ENCODE measurements around the gene SLC25A43.

DNA sequence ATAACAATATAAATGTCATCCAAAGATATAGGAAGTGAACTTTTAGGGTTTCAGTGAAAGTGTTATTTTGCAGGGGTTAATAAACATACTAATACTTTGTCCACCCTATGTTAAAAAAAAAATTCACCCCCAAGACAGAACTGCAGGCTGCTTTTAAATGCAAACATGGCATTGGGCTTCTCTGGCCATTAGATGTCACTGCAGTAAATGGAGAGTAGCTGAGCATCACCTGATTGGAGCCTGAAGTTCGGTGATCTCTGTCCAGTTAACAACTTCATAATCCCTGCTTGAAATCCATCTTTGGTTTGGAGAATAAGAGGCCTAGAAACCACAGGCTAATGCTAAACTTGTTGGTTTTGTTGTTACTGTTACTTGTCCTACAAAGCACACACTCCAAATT lies 18.7 kb downstream of the SLC25A43 start:
- TF ChIP-seq, protein P1, sequence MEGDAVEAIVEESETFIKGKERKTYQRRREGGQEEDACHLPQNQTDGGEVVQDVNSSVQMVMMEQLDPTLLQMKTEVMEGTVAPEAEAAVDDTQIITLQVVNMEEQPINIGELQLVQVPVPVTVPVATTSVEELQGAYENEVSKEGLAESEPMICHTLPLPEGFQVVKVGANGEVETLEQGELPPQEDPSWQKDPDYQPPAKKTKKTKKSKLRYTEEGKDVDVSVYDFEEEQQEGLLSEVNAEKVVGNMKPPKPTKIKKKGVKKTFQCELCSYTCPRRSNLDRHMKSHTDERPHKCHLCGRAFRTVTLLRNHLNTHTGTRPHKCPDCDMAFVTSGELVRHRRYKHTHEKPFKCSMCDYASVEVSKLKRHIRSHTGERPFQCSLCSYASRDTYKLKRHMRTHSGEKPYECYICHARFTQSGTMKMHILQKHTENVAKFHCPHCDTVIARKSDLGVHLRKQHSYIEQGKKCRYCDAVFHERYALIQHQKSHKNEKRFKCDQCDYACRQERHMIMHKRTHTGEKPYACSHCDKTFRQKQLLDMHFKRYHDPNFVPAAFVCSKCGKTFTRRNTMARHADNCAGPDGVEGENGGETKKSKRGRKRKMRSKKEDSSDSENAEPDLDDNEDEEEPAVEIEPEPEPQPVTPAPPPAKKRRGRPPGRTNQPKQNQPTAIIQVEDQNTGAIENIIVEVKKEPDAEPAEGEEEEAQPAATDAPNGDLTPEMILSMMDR (IDR thresholded peaks at IDR 0.05): peak; percentile 31; the same call in 2 of the 3 replicates
- TF ChIP-seq MYC (IDR thresholded peaks at IDR 0.05; ENCODE audit: borderline replicate concordance, low read length): no peak
- TF ChIP-seq EP300 (IDR thresholded peaks at IDR 0.05): no peak
- TF ChIP-seq JUN (IDR thresholded peaks at IDR 0.05): no peak
- TF ChIP-seq PHF8 (IDR thresholded peaks at IDR 0.05; ENCODE audit: borderline replicate concordance, low read depth): no peak
- no peak for TF ChIP-seq KDM1A (IDR thresholded peaks at IDR 0.05; ENCODE audit: low read depth)
- no peak for TF ChIP-seq NR3C1 (IDR thresholded peaks at IDR 0.05)
- no peak for TF ChIP-seq POLR2A (IDR thresholded peaks at IDR 0.05; ENCODE audit: low read length)
- TF ChIP-seq, protein P2, sequence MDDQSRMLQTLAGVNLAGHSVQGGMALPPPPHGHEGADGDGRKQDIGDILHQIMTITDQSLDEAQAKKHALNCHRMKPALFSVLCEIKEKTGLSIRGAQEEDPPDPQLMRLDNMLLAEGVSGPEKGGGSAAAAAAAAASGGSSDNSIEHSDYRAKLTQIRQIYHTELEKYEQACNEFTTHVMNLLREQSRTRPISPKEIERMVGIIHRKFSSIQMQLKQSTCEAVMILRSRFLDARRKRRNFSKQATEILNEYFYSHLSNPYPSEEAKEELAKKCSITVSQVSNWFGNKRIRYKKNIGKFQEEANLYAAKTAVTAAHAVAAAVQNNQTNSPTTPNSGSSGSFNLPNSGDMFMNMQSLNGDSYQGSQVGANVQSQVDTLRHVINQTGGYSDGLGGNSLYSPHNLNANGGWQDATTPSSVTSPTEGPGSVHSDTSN (IDR thresholded peaks at IDR 0.05): no peak
- peak; percentile 17 to 39; a peak in 2 of 5 replicates for TF ChIP-seq RAD21 (conservative IDR thresholded peaks at IDR 0.05 in 1 of 2, IDR thresholded peaks at IDR 0.05 in 1 of 2)
- no peak for TF ChIP-seq RFX5 (IDR thresholded peaks at IDR 0.05)
- TF ChIP-seq MAZ (IDR thresholded peaks at IDR 0.05; ENCODE audit: borderline replicate concordance, low read depth, low read length): no peak
- TF ChIP-seq, protein P3, sequence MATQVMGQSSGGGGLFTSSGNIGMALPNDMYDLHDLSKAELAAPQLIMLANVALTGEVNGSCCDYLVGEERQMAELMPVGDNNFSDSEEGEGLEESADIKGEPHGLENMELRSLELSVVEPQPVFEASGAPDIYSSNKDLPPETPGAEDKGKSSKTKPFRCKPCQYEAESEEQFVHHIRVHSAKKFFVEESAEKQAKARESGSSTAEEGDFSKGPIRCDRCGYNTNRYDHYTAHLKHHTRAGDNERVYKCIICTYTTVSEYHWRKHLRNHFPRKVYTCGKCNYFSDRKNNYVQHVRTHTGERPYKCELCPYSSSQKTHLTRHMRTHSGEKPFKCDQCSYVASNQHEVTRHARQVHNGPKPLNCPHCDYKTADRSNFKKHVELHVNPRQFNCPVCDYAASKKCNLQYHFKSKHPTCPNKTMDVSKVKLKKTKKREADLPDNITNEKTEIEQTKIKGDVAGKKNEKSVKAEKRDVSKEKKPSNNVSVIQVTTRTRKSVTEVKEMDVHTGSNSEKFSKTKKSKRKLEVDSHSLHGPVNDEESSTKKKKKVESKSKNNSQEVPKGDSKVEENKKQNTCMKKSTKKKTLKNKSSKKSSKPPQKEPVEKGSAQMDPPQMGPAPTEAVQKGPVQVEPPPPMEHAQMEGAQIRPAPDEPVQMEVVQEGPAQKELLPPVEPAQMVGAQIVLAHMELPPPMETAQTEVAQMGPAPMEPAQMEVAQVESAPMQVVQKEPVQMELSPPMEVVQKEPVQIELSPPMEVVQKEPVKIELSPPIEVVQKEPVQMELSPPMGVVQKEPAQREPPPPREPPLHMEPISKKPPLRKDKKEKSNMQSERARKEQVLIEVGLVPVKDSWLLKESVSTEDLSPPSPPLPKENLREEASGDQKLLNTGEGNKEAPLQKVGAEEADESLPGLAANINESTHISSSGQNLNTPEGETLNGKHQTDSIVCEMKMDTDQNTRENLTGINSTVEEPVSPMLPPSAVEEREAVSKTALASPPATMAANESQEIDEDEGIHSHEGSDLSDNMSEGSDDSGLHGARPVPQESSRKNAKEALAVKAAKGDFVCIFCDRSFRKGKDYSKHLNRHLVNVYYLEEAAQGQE (IDR thresholded peaks at IDR 0.05): no peak
- TF ChIP-seq, protein P4, sequence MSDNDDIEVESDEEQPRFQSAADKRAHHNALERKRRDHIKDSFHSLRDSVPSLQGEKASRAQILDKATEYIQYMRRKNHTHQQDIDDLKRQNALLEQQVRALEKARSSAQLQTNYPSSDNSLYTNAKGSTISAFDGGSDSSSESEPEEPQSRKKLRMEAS (IDR thresholded peaks at IDR 0.05): no peak
